Activated T-cell treated with anti-CD3 and anti-CD28 coated beads for 48 hours (primary cell): ENCODE measurements around the gene ABHD6.
"Not testable (repeated sequence)": the region's sequence is repeated elsewhere in the genome, so short reads cannot be mapped to it uniquely, and the experiment has no call there.

Experiments used
- DNase-seq: peaks from one replicate; pipeline ENCODE4 v3.0.0-alpha.2; 2020; ENCODE audit warnings: low read depth

The ABHD6 gene

DNA sequence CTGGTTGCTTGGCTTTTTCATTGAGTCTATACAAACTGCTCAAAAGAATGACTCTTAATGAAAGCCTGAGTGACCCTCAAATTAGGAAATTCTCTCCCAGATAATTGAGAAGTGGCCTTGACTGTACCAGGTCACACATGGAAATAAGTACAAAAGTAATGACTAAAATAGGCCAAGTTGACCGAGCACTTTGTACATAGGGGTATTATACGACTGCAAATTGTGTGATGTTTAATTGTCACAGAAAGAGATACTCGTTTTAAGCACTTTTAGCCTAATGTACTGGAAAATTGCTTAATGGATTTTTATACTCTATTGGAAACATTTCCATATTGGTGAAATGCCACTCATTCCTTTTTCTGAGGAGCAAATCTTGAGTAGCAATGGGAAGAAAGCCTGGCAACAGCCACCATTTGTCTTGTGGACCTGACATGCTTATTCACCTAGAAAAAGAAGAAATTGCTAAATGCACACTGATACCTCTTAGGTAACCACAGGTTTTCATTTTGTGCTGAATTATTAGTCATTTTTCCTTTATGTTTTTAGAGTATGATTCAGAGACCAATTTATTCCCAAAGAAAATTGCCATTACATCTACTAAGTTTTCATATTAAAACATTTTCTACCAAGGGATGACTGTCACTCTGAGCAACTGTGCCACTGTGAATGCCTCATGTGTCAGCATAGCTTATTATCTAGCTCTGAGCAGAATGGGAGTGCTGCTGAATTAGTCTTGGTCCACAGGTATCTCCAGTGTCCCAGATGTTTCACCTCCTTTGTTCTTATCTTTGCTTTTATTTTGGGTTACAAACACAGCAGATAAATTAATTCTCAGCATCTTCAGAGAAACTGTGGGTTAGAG lies 86.2 kb downstream of the ABHD6 start:
- no peak for DNase-seq

DNA sequence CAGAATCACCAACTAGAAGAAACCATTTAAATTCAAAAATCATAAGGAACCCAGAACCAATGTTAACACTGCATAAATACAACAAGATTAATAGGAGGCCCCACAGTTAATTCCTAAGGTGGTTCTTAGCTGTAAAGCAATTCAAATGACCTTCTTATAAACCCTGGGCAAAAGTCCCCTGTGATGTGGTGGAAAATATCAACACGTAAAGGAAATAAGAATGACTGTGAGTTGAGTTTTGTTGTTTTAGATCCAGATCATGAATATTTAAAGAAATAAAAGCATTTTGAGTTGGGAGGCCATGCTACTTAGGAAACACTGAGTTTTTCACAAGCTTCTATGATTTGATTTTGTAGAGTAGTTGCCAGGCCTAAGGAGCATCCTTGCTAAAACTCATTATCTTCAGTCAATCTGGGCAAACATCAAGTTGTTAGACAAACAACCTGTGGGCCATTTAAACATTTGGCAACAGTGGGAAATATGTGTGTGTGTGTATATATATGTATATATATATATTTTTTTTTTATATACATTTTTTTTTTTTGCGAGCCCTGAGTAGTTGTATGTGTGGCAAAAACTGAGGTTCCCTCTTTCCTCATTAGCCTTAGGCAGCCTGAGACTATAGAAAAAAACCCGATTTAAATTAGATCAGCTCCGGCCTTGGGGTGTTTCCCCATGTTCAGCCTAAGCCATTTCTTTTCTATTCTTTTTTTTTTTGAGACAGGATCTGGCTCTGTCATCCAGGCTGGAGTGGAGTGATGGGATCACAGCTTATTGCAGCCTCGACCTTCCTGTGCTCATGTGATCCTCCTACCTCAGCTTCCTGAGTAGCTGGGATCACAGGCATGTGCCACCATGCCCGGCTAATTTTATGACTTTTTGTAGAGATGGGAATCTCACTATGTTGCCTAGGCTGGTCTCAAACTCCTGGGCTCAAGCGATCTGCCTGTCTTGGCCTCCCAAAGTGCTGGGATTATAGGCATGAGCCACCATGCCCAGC lies 87.1 kb downstream of the ABHD6 start:
- DNase-seq, result no peak

DNA sequence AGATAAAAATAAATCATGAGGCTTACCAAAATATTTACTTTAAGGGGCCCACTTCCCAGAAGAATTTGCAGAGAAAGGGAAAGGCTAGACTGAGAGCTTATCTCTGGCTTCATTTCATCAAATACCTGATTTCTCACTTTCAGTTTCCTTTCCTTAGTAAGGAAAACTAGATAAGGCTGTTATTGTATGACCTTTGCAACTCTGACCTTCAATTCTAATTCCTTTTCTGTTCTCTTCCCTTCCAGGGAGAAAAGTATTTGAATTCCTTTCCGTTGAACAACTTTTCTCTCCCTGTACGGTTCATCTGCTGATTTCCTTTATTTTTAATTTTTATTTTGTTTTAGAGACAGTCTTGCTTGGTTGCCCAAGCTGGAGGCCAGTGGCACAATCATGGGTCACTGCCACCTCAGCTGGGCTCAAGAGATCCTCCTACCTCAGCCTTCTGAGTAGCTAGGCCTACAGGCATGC lies 88.0 kb downstream of the ABHD6 start:
- no peak for DNase-seq

DNA sequence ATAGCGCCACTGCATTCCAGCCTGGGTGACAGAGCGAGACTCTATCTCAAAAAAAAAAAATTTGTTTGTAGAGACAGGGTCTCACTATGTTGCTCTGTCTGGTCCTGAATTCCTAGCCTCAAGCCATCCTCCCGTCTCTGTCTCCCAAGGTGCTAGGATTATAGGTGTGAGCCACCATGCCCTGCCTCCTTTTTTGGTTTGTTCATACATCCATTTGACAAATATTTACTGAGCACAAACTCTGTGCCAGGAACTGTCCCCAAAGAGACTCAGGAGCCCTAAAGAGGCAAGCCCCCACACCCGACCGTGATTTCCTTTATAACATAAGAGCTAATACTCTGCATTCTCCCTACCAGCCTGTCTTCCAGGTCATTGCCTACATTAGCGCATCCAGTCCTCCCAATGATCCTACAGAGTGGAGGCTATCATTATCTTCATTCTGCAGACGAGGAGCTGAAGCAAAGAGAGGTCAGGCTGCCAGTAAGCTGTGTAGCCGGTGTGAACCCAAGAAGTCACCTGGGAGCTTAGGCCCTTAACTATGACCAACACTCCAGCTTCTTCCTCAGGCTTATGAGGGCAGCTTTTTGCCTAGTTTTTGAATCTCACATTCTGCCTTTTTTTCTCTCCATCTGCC lies 88.8 kb downstream of the ABHD6 start:
- no peak for DNase-seq

DNA sequence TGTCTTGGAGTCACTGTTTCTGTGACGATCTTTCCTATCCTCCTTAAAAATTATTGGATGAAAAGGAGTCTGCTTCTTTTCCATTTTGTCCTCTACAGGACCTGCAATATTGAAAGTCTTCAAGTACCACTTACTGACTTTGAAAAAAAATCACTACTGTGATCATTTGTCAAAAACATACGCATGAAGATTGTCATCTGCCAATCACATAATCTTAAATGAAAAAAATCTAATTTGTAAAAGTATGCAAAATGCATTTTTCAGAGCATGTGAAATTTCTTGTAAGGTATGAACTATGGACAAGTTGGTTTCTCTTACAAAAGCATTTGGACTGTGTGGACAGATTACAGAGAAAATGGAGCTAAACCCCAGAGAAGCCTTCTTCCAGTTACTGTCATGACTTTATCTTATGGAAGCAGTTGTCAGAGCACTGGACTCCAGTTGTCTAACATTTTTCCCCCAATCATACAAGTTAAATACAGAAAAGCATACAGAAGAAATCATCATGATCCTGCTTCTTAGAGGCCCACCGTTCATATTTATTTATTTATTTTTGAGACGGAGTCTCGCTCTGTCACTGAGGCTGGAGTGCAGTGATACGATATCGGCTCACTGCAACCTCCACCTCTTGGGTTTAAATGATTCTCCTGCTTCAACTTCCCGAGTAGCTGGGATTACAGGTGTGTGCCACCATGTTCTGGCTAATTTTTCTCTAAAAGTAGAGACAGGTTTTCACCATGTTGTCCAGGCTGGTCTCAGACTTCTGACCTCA lies 91.7 kb downstream of the ABHD6 start:
- no peak for DNase-seq

DNA sequence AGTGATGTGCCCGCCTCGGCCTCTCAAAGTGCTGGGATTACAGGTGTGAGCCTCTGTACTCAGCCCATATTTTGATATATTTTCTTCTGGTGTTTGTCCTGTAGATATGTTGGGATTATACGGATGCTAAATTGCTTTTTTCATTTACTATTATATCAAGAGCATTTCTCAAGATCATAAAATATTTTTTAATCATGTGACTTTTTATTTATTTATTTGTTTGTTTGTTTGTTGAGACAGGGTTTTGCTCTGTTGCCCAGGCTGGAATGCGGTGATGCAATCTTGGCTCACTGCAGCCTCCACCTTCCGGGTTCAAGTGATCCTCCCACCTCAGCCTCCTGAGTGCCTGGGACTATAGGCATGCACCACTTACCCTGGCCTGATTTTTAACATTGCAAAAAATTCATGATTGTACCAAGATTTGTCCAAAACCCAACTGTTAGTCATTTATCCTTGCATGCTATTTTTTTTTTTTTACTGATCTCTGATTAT lies 92.4 kb downstream of the ABHD6 start:
- no peak for DNase-seq

DNA sequence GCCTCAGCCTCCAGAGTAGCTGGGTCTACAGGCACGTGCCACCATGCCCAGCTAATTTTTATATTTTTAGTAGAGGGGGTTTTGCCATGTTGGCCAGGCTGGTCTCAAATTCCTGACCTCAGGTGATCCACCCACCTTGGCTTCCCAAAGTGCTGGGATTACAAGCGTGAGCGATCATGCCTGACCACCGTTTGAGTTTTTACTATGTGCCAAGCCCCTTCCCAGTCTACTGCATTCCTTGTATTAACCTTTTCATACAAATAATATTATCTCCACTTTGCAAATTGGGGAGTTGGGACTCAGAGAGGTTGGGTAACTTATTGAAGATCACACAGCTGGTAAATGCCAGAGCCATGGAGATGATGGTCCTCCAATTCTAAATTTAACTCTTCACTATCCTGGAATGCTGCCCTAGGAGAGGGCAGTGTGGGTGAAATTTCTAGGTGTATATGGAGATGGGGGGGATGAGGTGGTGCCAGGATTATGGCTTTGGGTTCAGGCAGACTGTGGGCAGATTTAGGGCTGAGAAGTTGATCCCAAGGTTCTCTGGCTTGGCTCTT lies 94.1 kb downstream of the ABHD6 start:
- no peak for DNase-seq

DNA sequence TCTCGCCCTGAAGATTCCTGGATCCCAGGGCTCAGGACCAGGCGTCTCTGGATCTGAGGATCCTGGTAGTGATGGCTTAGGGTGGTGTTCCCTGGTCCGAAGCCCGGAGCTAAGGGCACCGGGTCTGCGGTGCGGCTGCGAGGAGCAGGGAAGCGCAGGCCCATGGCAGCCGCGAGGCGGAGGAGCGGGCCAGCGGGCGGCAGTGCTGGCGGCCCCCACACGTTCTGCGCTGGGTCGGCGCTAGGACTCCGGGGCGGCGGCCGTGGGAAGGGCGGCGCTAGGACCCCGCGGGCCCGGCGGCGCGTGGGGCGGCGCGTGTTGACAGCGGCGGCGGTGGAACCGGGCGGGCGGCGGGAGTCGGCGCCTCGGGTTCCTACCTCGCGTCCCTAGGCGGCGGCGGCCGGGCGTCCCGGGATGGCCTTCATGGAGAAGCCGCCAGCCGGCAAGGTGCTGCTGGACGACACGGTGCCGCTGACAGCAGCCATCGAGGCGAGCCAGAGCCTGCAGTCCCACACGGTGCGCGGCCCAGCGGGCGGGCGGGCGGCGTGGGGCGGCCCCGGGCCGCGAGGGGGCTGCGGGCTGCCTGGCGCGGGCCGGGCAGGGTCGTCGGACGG lies 95.1 kb downstream of the ABHD6 start, which contains the start of gene PXK:
Gene PXK, plus strand, starts transcription at position 318 of the 614 bp plus-strand sequence. Its CDS starts 97 bp downstream, at position 415.
- DNase-seq, result peak; percentile 82

DNA sequence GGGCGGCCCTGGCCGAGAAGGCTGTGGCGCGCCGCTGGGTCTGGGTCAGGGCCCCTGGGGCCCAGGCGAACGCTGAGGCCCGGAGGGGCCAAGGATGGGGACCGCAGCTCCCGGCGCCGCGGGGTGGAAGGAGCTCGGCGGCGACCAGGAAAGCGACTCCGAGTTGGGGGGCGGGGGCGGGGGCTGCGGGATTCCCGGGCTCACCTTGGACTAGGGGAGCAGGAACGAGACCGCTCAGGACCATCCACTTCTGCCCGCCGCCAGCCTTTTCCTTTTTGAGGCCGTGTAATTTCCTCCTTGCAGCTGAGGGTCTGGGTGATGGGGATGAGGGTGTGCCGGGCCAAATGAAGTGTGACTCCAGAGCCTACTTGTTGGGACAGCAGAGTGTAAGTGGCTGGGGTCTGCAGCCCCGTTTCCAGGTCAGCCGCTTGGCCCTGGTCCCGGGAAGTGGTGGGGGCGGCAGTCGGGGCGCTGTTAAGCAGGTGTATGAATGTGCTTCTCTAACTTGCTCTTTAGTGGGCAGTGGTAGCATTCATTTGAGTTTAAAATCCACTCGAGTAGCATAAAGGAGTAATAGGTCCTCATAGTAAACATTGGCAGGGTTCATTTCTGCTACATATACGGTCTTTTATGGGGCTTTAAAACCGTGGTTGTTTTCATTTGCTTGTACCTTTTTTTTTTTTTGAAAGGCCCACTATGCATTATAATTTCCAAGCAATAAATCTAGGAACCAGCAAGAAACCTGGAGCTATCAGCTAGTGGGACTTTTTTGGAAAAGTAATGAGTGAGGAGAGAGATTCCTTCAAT lies 95.8 kb downstream of the ABHD6 start:
- no peak for DNase-seq

DNA sequence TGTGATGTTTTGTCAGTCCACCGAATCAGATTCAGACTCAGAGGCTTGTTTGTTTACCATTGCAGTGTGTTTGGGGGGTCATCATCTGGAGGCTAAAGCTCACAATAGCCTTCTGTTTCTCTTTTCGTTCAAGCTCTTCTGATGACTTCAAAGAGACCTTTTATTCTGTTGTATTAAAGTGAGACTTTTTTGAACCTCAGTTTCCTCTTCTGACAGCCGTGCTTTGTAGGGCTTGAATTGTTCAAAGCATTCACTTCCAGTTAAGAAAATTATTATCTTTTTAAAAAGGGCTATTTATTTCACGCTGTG lies 96.4 kb downstream of the ABHD6 start:
- no peak for DNase-seq

DNA sequence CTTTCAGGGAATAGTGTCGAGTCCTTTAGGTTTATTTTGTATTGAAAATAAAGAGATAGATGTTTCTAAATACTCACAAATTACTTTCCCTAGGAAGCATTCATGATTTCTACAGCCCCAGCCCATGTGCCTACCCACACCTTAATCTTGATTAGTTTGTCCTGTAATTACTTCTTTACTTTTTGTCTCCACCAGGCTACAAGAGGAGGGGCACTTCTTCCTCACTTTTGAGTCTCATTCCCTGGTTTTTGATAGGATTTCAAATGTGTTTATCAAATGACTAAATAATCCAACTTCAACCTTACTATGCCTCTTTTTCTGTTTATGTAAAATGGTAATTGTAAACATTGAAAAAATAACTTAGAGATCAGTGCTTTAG lies 96.9 kb downstream of the ABHD6 start:
- DNase-seq, result no peak

DNA sequence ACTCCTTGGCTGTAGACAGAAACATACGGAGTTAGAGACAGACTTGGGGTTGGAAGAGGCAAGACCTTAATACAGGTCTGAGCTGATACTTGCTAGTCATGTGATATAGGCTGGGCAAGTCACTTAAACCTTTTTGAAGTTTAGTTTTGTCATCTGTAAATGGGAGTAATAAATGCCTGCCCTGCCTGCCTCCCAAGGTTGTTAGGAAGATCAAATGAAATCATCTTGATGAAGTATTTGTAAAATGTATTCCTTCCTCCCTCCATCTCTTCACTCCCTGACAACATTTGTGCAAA lies 98.0 kb downstream of the ABHD6 start:
- no peak for DNase-seq

DNA sequence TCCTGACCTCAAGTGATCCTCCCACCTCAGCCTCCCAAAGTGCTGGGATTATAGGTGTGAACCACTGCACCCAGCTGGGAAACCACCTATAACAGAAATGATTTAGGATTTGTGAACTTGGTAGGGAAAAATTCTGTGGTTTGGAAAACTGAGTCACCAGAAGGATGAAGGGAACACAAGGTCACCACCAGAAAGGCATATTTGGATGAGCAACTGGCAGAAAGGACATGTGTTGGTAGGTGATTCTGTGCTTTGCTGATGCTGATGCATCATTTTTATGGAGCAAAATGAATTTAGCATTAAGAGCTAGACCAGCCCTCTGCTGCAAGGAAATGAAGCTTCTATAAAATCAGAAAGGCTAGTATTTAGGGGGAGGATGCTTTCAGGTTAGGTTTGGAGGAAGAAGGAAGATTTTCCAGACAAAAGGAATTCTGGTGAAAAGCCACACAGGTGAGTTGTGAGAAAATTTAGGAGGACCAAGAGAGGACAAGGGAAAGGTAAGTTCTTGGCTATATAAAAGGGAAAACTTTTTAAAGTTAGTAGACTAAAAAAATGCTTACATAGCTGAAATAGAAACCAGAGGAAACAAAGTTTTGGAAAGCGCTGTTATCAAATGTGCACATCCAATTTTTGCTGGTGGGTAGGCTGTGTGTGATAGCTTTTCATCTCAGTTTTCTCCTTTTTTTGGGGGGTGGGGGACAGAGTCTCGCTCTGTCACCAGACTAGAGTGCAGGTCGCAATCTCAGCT lies 98.7 kb downstream of the ABHD6 start:
- DNase-seq, result no peak

DNA sequence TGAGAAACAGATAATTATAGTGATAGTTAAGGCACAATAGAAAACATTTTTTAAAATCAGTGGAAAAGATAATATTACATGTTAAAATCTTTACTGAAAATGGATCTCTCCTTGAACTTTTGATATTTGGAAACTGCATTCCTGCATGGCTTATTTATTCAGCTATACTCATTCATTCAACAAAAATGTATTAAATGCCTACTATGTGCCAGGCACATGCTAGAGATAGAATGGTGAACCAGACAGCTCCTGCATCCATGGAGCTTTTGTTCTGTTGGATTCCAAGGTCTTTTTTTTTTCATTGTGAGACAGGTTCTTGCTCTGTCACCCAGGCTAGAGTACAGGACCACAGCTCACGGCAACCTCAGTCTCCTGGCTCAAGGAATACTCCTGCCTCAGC lies 99.6 kb downstream of the ABHD6 start:
- DNase-seq, result no peak

DNA sequence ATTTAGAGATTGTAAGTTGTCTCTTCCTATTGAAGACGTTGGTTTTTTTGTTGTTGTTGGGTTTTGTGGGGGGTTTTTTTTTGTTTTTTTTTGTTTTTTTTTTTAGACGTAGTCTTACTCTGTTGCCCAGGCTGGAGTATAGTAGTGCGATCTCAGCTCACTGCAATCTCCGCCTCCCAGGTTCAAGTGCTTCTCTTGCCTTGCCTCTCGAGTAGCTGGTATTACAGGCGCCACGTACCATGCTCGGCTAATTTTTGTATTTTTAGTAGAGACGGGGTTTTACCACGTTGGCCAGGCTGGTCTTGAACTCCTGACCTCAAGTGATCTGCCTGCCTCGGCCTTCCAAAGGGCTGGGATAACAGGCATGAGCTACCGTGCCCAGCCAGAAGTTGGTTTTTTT lies 101.6 kb downstream of the ABHD6 start:
- DNase-seq, result not testable (repeated sequence)

DNA sequence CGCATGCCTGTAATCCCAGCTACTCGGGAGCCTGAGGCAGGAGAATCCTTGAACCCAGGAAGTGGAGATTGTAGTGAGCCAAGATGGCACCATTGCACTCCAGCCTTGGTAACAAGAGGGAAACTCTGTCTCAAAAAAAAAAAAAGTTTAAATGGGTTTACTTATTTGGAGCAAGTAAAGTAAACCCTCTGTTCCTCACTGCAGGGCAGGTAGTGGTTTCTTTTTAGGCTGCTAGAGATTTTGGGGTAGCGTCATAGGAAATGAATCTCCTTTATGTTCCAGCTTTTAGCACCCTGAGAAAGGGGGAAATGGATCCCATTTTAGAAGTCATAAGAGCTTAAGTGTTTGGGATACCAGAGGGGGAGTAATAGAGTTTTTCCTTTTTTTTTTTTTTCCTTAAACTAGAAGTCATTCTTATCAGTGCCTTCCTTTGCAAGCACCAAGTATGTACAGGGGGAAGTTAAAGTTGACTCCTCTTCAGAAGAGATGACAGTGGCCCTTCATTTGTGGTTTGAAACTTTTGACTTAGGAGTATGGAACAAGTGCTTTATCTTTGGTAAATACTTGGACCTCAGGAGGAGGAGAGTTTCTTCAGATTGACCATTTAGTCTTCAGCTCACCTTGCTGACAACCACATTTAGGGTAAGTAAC lies 103.1 kb downstream of the ABHD6 start:
- no peak for DNase-seq

DNA sequence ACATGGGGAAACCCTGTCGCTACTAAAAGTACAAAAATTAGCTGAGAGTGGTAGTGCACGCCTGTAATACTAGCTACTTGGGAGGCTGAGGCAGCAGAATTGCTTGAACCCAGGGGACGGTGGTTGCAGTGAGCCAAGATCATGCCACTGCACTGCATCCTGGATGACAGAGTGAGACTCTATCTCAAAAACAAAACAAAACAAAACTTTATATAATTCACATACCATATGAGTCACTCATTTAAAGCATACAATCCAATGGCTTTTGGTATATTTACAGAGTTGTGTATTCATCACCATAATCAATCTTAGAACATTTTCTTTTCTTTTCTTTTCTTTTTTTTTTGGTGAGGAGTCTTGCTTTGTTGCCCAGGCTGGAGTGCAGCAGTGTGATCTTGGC lies 103.8 kb downstream of the ABHD6 start:
- no peak for DNase-seq

DNA sequence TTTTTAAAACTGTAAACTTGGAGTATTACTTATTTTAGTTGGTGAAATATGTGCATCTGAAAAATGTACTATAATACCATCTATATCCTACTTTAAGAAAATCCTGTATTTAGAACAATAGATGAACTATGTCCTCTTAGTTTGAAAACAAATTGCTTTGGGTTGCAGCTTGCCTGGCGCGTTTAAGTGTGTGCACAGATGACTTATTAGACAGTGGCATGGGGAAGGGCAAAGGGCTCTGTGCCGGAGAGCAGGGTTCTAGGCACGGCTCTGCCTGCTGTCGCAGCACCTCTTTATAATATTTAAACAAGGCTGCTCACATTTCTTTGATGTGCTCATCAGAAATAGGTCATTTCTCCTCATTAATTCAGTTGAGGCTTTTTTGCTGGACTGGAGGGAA lies 105.1 kb downstream of the ABHD6 start:
- no peak for DNase-seq
